HG02970 (cell line): Measurements from ENCODE around the gene MRPL43.

Source experiments
- ATAC-seq: cut with Tn5 transposase; IDR thresholded peaks from one replicate; pipeline ENCODE4 v1.9.1; 2021; ENCODE audit warnings: mild to moderate bottlenecking, moderate library complexity, moderate number of reproducible peaks; ENCODE audit not compliant: unreplicated experiment, low FRiP score

The MRPL43 gene

DNA sequence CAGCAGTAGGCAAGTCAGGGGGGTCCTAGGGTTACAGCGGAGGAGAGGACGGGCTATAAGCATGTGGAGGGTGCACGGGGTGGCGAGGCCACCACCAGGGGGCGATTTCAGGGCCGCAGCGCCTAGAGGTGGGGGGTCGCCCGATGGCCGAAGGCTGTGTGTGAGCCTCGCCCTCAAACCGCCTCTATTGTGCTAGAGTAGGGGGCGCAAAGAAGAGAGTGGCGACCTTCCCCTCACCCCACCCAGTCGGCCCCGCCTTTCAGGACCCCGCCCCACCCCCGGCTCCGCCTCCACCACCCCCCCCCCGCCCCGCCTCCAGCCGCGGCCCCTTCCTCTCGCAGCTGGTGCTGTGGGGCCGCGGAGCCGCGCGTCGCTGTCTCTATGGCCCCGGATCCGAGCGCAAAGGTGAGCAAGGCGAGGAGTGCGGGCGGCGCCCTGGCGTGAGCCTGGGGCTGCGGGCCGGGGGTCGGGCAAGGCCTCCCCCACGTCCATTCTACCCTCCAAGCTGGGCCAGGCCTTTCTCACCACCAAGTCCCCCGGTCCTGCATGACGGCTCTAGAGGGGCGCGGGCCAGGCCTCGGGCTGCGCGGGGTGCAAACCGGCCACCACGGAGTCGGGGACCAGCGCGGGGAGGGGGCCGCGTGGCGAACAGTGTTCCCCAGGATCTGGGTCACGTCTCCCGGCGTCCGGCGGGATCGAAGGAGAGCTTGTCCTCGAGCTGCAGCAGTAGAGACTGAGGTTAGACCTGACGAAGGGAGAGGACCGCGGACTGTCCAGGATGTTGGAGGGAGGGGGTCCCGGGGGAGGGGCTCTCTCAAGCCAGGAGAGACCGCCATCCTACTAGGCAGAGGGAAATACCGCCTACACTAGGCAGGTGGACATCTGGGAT lies 17.9 kb downstream of the MRPL43 start, which contains the start of gene SEMA4G:
Gene SEMA4G, plus strand, starts transcription at position 318 of the 889 bp plus-strand sequence. CDS start 3,409 bp downstream, outside the sequence.
- ATAC-seq = no peak

DNA sequence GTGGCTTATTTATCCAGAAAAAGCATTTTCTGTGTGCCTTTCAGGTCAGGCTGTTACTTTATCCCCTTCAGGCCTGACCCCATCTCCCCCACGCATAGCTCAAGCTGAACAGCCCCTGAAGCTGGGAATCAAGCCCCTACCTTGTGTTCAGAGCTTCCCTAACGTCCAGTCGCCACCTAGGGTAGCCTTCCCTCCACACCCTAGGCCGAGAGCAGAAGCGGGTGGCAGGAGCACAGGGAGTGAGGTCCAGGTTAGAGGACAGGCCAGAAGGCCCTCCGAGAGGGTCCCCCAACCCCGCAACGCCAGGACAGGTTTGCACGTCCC lies 18.5 kb downstream of the MRPL43 start:
- ATAC-seq = no peak

DNA sequence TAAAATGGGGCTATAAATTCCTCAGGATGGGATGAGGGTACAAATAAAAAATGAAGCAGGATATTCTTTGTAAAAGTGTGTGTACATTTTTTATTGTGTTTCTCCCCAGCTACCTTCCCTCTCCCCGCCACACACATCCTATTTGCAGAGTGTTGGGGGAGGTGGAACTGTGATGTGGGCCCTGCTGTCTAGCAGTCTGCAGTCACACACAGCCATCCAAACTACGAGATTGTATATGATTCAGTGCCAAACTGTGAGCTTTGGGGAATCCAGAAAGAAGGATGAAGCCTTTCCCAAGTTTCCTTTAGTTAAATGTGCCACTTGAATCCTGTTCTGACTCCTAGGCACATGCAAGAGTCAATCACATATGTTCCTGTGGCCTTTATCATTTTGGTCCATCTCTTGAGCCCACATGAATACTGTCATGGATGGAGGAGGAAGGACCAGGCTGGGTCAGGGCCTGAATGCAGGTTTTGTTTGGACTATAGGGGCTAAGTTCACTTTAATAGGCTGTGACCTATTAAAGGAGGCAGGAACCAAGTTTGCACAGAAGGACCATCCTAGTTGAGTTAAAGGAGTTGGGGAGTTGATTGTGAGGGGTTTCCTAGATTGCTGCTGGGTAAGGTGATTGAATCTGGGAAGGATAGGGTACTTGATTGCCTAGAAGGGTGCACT lies 19.1 kb downstream of the MRPL43 start:
- no peak for ATAC-seq

DNA sequence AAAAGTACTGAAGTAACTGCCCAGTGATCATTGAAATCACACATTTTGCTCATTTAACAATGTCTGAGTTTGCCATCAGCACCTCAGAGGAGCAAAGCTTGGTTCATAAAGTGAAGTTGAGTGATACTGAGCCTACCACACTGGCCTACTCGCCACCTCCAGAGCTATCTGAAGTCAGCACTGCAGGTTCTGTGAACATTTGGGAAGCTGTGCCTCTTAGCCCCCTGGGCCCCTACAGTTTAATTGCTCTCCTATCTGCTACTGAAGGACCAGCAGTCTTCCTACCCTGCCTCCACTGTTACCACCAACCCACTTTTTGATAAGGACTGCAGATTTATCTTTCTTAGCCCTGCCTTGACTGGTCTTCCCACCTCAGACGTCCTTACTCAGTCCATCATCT lies 20.0 kb downstream of the MRPL43 start:
- no peak for ATAC-seq

DNA sequence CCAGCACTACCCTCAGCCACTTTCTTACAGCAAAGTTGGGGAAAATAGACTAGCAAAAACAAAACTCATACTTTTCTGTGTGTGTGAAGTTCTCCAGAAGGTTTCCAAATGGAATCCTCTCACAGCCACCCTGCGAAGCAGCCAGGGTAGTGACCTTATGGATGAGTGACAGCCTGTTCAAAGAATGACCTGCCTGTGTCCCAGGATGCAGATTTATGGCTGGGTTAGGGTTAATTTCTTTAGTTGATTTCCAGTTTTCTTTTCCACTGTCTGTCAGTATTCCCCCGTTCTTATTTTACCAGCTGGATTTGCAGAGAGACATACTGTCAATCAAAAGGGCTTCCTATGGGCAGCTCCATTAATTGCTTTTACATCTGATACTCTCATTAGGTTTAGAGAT lies 20.4 kb downstream of the MRPL43 start:
- ATAC-seq = no peak

DNA sequence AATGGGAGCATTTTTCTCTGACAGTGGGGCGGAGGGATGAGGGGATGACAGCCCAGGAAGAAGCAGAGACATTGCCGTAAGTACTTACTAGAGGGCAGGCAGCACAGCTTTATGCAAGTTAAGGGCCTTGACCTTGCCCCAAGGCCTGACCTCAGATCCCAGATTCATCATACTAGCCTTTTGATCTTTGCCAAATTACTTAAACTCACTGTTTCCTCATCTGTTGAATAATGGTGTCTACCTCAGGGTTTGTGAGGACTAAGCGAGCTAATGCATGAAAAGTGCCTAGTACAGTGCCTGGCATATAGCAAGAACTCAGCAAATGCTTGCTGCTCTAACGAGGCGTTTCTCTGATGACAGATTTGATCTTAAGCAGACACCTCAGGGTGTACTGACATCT lies 21.5 kb downstream of the MRPL43 start:
- no peak for ATAC-seq

DNA sequence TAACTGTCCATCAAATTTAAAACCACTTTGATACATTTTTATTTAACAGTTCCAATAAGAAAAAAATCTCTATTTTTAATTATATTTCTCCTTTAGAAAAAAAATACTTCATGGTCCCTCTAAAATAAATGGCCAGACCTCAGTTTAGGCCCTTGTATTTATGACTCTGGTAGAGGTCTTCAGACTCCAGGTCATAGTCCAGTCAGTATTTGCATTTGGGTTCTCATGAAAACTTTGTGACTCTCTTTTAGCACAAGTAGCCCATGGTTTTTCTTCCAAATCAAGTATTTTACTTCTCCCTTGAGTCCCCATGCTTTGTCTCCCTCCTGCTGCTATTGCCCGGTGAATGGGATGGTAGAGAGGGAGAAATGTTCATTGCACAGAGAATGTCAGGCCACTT lies 23.5 kb downstream of the MRPL43 start:
- no peak for ATAC-seq

DNA sequence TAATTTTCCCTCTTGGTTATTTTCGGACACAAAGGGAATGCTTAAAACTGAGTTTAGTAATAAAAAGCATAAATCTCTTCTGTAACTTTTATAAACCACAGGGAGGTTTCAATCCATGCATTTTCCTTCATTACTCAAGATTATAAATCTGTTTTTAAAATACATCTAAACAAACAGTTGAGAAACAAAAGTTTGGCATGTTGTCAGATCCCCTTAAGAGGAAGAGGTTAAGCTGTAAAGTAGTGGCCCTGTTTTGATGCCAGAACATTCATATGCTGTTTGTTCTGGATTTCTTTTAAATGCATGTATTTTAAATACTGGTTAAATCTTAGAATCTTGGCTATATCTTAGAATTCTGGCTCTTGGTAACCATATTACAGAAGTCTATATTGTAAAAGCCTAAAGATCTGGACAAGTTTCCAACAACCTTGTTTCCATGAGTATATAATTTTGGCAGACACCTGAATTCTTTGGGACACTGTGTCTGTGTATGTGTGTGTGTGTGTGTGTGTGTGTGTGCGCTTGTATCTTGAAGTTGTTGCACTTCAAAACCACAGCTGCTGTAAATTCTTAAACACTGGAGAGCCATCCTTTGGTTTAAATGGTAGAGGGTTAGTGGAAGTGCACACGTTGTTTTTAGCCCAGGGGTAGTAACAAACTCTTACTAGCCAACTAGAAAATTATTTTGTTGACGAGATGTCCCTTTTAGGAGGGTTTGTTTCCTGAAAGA lies 24.8 kb downstream of the MRPL43 start:
- no peak for ATAC-seq

DNA sequence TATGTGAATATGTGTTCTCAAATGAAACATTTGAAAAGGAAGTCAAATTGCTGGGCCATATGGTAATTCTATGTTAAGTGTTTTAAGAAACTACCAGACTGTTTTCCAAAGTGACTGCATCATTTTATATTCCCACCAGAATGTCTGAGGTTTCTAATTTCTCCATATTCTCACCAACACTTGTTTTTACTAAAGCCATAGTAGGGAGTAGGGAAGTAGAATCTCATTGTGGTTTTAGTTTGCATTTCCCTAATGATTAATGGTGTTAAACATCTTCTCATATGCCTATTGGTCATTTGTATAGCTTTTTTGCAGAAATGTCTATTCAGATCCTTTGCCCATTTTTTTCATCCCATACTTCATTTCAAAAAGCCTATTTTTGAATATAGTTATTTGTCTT lies 27.0 kb downstream of the MRPL43 start:
- ATAC-seq = no peak

DNA sequence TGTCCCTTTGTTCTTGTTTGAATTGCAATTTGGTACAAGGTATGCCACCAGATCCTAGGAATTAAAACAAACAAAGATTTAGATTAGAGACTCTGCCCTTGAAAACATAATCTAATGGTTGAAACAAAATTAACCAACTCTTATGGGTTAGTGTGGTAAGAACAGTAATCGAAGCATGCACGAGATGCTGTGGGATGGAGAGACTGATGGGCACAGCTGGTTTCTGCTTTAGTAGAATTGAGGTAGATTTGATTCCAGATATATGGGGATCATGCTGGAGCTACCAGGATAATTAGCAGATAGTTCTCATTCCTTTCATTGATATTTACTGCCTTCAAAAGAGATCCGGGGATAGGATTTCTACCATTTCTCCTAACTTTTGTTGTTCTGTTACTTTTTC lies 38.4 kb downstream of the MRPL43 start:
- no peak for ATAC-seq

DNA sequence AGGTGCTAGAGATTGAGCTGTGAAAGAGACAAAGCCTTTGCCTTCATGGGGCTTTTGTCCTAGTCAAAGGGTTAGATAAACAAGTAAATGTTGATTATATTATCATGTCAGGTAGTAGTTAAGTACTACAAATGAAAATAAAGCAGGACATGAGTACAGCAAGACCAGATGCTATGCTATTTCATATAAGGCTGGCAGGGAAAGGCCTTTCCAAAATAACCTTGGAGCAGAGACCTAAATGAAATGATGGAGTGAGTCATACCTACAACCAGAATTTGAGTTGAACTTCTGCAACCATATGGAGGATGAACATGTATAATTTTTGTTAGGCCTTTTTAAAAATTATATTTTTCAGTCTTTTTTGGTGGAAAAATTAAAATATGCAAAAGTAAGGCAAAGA lies 41.5 kb downstream of the MRPL43 start:
- no peak for ATAC-seq

DNA sequence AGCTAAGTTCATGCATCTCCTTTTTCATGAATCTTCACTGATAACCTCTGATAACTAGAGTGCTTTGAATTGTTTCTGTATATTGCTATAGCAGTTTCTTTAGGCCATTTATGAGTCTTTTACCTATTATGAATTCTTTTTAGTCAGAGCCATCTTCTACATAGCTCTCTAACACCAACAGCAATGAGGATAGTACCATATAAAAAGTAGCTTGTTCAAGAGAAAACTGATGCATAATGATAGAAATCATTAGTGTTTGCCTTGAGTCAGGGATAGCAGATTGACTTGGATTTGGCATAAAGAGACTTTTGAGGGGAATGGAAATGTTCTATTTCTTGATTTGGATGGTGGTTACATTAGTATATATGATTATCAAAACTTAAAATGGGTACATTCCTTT lies 43.8 kb downstream of the MRPL43 start:
- ATAC-seq = no peak

DNA sequence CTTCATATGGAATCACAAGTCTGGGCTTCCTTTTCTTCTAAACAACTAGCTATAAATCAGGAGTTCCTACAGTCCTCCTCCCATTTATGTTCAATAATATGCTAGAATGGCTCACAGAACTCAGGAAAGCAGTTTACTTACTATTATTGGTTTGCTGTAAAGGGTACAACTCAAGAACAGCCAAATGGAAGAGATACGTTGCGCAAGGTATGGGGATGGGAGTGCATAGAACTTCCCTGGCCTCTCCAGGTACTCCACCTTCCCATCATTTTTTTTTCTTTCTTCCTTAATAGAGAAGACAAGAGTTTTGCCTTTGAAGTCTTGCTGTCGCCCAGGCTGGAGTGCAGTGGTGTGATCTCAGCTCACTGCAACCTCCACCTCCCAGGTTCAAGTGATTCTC lies 45.1 kb downstream of the MRPL43 start:
- no peak for ATAC-seq

DNA sequence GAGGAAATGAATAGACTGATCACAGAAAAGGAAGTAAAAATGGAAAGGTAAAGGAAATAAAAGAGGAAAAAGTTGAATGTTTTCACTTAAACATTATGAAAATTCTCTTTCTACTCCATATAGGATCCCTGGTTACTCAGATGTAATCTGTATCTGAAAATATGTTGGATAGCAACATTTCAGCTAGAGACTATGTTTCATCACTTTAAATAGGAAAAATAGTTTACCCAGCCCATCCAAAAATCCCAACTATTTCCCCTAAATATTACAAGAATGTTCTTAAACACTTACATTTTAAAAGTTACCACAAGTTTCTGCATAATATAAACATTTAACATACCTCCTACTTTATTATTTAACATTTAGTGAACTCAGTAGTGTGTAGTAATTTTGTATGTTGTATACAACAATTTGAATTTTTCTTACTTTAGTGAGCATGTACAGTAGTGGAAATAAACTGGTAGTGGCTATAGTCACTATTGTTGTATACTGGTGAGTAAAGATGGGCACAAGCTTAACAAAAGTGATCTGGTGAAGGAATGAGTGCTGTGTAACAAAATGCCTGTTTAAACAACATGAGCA lies 47.4 kb downstream of the MRPL43 start:
- no peak for ATAC-seq
